Astrocyte (in vitro differentiated cells and primary cell): ENCODE results near the gene VPS37B. TPM values are rescaled to one million over a fixed set of nuclear protein-coding genes. Genes with fewer than 3 reads are reported as not detected.

Source experiments
- DNase-seq: peaks from one replicate; pipeline ENCODE4 v3.0.0-alpha.2; 2010; ENCODE audit warnings: low read depth
- FAIRE-seq: peaks from 2 replicates; lab custom pipeline; 2011; peaks lifted over from hg19 to GRCh38; lab: Jason Lieb, UNC
- H2AFZ ChIP-seq: 2 replicates; pipeline ENCODE4 v1.6.0; 2012; ENCODE audit warnings: low read depth, low read length, inconsistent platforms
- H3K27ac ChIP-seq: 2 replicates; pipeline ENCODE4 v1.5.1; 2011; ENCODE audit warnings: low read depth, low read length, inconsistent platforms
- H3K27me3 ChIP-seq: 2 replicates; pipeline ENCODE4 v1.6.0; 2011; ENCODE audit warnings: low read length, inconsistent platforms; ENCODE audit not compliant: insufficient read depth
- H3K36me3 ChIP-seq: 2 replicates; pipeline ENCODE4 v1.5.1; 2011; ENCODE audit warnings: low read length, inconsistent platforms; ENCODE audit not compliant: insufficient read depth
- H3K4me1 ChIP-seq: 2 replicates; pipeline ENCODE4 v1.5.1; 2011; ENCODE audit warnings: low read length, inconsistent platforms; ENCODE audit not compliant: insufficient read depth
- H3K4me2 ChIP-seq: 2 replicates; pipeline ENCODE4 v1.6.0; 2012; ENCODE audit warnings: low read length, inconsistent platforms
- H3K4me3 ChIP-seq: 2 replicates; pipeline ENCODE4 v1.5.1; 2011; ENCODE audit warnings: low read depth, mild to moderate bottlenecking, low read length, inconsistent platforms; ENCODE audit not compliant: insufficient read depth
- H3K79me2 ChIP-seq: 2 replicates; pipeline ENCODE4 v1.6.0; 2012; ENCODE audit warnings: mild to moderate bottlenecking, low read length, inconsistent platforms; ENCODE audit not compliant: insufficient read depth
- H3K9ac ChIP-seq: 2 replicates; pipeline ENCODE4 v1.6.0; 2012; ENCODE audit warnings: mild to moderate bottlenecking, low read length, inconsistent platforms
- H3K9me3 ChIP-seq: 2 replicates; pipeline ENCODE4 v1.5.1; 2012; ENCODE audit warnings: low read depth, mild to moderate bottlenecking, low read length, inconsistent platforms; ENCODE audit not compliant: insufficient read depth
- H4K20me1 ChIP-seq: 2 replicates; pipeline ENCODE4 v1.6.0; 2012; ENCODE audit warnings: low read length, inconsistent platforms; ENCODE audit not compliant: insufficient read depth
- H3K27ac Mint-ChIP-seq: one replicate; pipeline ENCODE4 v1.8.0; 2021; ENCODE audit warnings: mild to moderate bottlenecking, mixed read lengths; ENCODE audit not compliant: unreplicated experiment
- H3K27me3 Mint-ChIP-seq: one replicate; pipeline ENCODE4 v1.8.0; 2021; ENCODE audit warnings: low read depth, mixed read lengths; ENCODE audit not compliant: unreplicated experiment
- H3K36me3 Mint-ChIP-seq: one replicate; pipeline ENCODE4 v1.8.0; 2021; ENCODE audit warnings: low read depth, mixed read lengths; ENCODE audit not compliant: unreplicated experiment
- H3K4me1 Mint-ChIP-seq: one replicate; pipeline ENCODE4 v1.8.0; 2021; ENCODE audit warnings: low read depth, mixed read lengths; ENCODE audit not compliant: unreplicated experiment
- H3K4me3 Mint-ChIP-seq: one replicate; pipeline ENCODE4 v1.8.0; 2021; ENCODE audit warnings: mild to moderate bottlenecking, moderate library complexity, mixed read lengths; ENCODE audit not compliant: unreplicated experiment
- H3K9me3 Mint-ChIP-seq: one replicate; pipeline ENCODE4 v1.8.0; 2021; ENCODE audit warnings: mild to moderate bottlenecking, mixed read lengths; ENCODE audit not compliant: unreplicated experiment
- CTCF ChIP-seq: IDR thresholded peaks from 2 replicates; pipeline ENCODE4 v1.5.1; 2011; ENCODE audit warnings: low read depth, mild to moderate bottlenecking, inconsistent platforms, low read length, moderate library complexity; ENCODE audit not compliant: insufficient read depth
- EZH2 ChIP-seq: IDR thresholded peaks from 2 replicates; pipeline ENCODE4 v1.6.1; 2012; ENCODE audit warnings: mild to moderate bottlenecking, low read length, inconsistent platforms; ENCODE audit not compliant: insufficient read depth
- total RNA-seq: library from RNA; stranded (reverse); gene quantifications from 2 replicates; pipeline ENCODE4 v1.2.1, GENCODE V29; 2021

VPS37B gene
- total RNA-seq, 1 donor from 2014 or later: 31.4 TPM

DNA sequence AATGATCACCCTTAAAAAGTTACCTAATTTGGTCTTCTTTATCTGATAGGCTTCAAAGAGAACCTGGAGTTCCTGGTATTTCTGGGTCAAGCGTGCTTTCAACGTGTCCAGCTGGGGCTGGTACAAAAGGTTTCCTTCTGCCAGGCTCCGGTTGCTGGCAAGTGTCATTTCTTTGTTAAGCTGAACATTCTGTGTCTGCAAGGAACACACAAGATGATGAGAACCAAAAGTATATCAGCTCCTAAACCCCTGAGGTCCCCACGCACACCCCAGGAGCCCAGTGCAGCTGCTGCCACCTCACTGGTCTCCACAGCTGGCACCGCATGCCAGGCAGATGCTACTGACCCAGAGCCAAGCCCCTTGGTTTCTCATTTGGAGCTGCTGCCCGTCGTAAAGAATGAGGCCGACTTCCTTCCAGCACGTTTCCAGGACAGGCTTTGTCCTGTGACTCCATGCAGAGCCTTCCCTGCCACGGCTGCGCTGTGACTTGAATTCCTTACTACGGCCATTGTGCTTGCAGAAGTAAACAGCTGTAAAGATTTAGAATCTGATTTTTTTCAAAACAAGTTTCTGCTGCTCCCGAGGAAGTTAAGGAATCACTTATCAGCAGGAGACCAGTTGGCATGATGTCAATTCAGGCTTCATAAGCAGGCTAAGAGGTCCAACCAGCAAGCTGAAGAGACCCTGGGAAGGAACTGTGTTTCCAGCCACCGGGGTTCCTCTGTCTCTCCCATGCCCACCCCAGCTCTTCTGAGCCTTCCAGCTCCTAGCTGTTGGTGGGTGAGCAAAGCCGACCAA lies 24.9 kb downstream of the VPS37B start:
- Mint-ChIP-seq H3K9me3 (no peaks in the 10 kb centered on the region), H3K27ac (peak overlapping the region; percentile 93), H3K36me3 (peaks cover 8% of the 10 kb centered on the region), H3K27me3 (no peaks in the 10 kb centered on the region), H3K4me1 (peaks cover 39% of the 10 kb centered on the region), H3K4me3 (peak overlapping the region; percentile 72)
- Histone ChIP-seq H3K27me3 (no peaks in the 10 kb centered on the region), H3K4me2 (peak overlapping the region; percentile 87), H3K36me3 (peaks cover 22% of the 10 kb centered on the region), H3K27ac (peak overlapping the region; percentile 73), H3K79me2 (peaks cover 70% of the 10 kb centered on the region), H3K4me1 (peaks cover 31% of the 10 kb centered on the region), H4K20me1 (peaks cover 39% of the 10 kb centered on the region), H3K9me3 (no peaks in the 10 kb centered on the region), H2AFZ (peak overlapping the region; percentile 4), H3K4me3 (peak overlapping the region; percentile 49), H3K9ac (peak overlapping the region; percentile 80)
- DNase-seq (peak; percentile 52), FAIRE-seq (no peak)
- TF ChIP-seq EZH2 (no peak), CTCF (no peak)

- H3K4me2 ChIP-seq: no peak overlapping the region
- no peak overlapping the region for H3K9ac ChIP-seq
- peaks cover 22% of the 10 kb centered on the region for H3K36me3 ChIP-seq
- peaks cover 62% of the 10 kb centered on the region for H3K79me2 ChIP-seq
- TF ChIP-seq CTCF (no peak), EZH2 (no peak)
- DNase-seq (no peak), FAIRE-seq (no peak)
- H3K4me1 Mint-ChIP-seq: peaks cover 38% of the 10 kb centered on the region
- no peak overlapping the region for H2AFZ ChIP-seq
- no peaks in the 10 kb centered on the region for H3K27me3 Mint-ChIP-seq
- no peaks in the 10 kb centered on the region for H3K9me3 ChIP-seq
- peaks cover 40% of the 10 kb centered on the region for H4K20me1 ChIP-seq
- H3K27ac Mint-ChIP-seq: no peak overlapping the region
- no peak overlapping the region for H3K27ac ChIP-seq
- no peak overlapping the region for H3K4me3 ChIP-seq
- H3K4me3 Mint-ChIP-seq: peak overlapping the region; percentile 40
- no peaks in the 10 kb centered on the region for H3K27me3 ChIP-seq
- no peaks in the 10 kb centered on the region for H3K9me3 Mint-ChIP-seq
- peaks cover 8% of the 10 kb centered on the region for H3K36me3 Mint-ChIP-seq
- peaks cover 24% of the 10 kb centered on the region for H3K4me1 ChIP-seq
Measured at GRCh38 chr12:122870163-122870842, 25.6 kb downstream of the VPS37B start.
